Osteoblast (primary cell): ENCODE results near the gene CSNK1E. TPM values are rescaled to one million over a fixed set of nuclear protein-coding genes. Genes with fewer than 3 reads are reported as not detected.

ENCODE experiments used
- DNase-seq: peaks from one replicate; pipeline ENCODE4 v3.0.0; 2011; ENCODE audit warnings: low spot score, mixed read lengths; ENCODE audit not compliant: insufficient read length; ENCODE audit errors: missing footprints
- H2AFZ ChIP-seq: 2 replicates; pipeline ENCODE4 v1.6.0; 2011; ENCODE audit warnings: mild to moderate bottlenecking, low read length
- H3K27ac ChIP-seq: 2 replicates; pipeline ENCODE4 v1.5.1; 2011; ENCODE audit warnings: mild to moderate bottlenecking, low read depth, low read length, moderate library complexity
- H3K27me3 ChIP-seq: 2 replicates; pipeline ENCODE4 v1.6.0; 2012; ENCODE audit warnings: mild to moderate bottlenecking, control low read depth, inconsistent platforms, low read length, moderate library complexity; ENCODE audit not compliant: insufficient read depth
- H3K36me3 ChIP-seq: 2 replicates; pipeline ENCODE4 v1.5.1; 2011; ENCODE audit warnings: mild to moderate bottlenecking, low read length, control low read depth, moderate library complexity; ENCODE audit not compliant: insufficient read depth
- H3K4me1 ChIP-seq: 2 replicates; pipeline ENCODE4 v1.5.1; 2011; ENCODE audit warnings: mild to moderate bottlenecking, low read length, control low read depth, moderate library complexity; ENCODE audit not compliant: insufficient read depth
- H3K4me2 ChIP-seq: 2 replicates; pipeline ENCODE4 v1.6.0; 2011; ENCODE audit warnings: mild to moderate bottlenecking, low read length; ENCODE audit not compliant: insufficient read depth
- H3K4me3 ChIP-seq: fragments of 200-600 bp; sonication (generic); 3 replicates; pipeline ENCODE4 v1.5.1; 2012; ENCODE audit warnings: mild to moderate bottlenecking, low read length, inconsistent platforms; ENCODE audit not compliant: insufficient read depth
- H3K79me2 ChIP-seq: 2 replicates; pipeline ENCODE4 v1.6.0; 2012; ENCODE audit warnings: mild to moderate bottlenecking, low read length, control low read depth, inconsistent platforms; ENCODE audit not compliant: insufficient read depth
- H3K9me3 ChIP-seq: 2 replicates; pipeline ENCODE4 v1.5.1; 2011; ENCODE audit warnings: low read depth, low read length, control low read depth
- H4K20me1 ChIP-seq: 2 replicates; pipeline ENCODE4 v1.6.0; 2012; ENCODE audit warnings: mild to moderate bottlenecking, low read length, control low read depth; ENCODE audit not compliant: insufficient read depth
- small RNA-seq: library from RNA; depleted of rRNA; stranded (forward); fragments of <200 nt; gene quantifications from one replicate; pipeline ENCODE3, GENCODE V24; 2012
- total RNA-seq: library from RNA; depleted of rRNA; stranded (reverse); fragments of >200 nt; gene quantifications from 2 replicates; pipeline ENCODE4 v1.2.3, GENCODE V29; 2012
- TF ChIP-seq, protein P1 (sequence below): IDR thresholded peaks from 2 replicates; pipeline ENCODE4 v1.5.1; 2011; ENCODE audit warnings: mild to moderate bottlenecking, low read depth, low read length, moderate library complexity; ENCODE audit errors: extremely low read depth

Gene CSNK1E
- total RNA-seq, 1 donor: 152 TPM

DNA sequence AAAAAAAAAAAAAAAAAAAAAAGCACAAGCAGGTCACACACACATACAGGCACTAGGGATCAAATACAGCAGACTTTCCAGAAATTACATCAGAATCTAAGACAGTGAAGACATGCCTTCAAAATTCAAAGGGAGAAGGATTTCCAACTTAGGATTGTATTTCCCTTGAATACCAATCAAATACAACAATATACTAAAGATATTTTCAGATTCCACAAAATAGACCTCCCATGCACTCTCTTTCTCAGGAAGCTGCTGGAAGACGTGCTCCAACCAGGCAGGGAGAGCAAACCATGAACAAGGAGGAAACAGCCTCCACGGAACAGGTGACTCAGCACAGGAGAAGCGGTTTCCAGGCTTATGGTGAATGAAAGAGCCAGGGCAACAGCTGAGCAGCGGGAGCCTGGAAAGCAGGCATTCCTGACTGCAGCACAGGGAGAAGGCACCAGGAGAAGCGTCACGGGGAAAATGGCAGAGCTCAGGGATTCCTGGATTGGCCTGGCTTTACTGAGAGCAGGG is 76.4 kb downstream of the CSNK1E start:
- DNase-seq: peak; percentile 96
- peak overlapping the region; percentile 95 for H3K27ac ChIP-seq
- peaks cover 37% of the 10 kb centered on the region for H3K4me1 ChIP-seq
- H2AFZ ChIP-seq: no peak overlapping the region
- H4K20me1 ChIP-seq: peaks cover 3% of the 10 kb centered on the region
- TF ChIP-seq, protein P1, sequence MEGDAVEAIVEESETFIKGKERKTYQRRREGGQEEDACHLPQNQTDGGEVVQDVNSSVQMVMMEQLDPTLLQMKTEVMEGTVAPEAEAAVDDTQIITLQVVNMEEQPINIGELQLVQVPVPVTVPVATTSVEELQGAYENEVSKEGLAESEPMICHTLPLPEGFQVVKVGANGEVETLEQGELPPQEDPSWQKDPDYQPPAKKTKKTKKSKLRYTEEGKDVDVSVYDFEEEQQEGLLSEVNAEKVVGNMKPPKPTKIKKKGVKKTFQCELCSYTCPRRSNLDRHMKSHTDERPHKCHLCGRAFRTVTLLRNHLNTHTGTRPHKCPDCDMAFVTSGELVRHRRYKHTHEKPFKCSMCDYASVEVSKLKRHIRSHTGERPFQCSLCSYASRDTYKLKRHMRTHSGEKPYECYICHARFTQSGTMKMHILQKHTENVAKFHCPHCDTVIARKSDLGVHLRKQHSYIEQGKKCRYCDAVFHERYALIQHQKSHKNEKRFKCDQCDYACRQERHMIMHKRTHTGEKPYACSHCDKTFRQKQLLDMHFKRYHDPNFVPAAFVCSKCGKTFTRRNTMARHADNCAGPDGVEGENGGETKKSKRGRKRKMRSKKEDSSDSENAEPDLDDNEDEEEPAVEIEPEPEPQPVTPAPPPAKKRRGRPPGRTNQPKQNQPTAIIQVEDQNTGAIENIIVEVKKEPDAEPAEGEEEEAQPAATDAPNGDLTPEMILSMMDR: no peak
- H3K4me3 ChIP-seq: no peak overlapping the region
- H3K79me2 ChIP-seq: peaks cover 23% of the 10 kb centered on the region
- peak overlapping the region; percentile 5 for H3K4me2 ChIP-seq
- no peaks in the 10 kb centered on the region for H3K9me3 ChIP-seq
- no peaks in the 10 kb centered on the region for H3K27me3 ChIP-seq
- peaks cover 35% of the 10 kb centered on the region for H3K36me3 ChIP-seq

Small RNAs within 50 kb of the gene (small RNA-seq; reads per million reads assigned to genes)
- not detected for gene RF00017

Other genes starting within 250 kb of the CSNK1E start
- gene SLC16A8, start 233.2 kb downstream of the CSNK1E start, total RNA-seq: not detected in 2 replicates
- 0.88 and 1.1 TPM in 2 replicates for gene BAIAP2L2, start 206.7 kb downstream of the CSNK1E start, total RNA-seq
- 12.3 and 17.7 TPM in 2 replicates for gene PLA2G6, start 135.6 kb downstream of the CSNK1E start, total RNA-seq
- gene MAFF, start 115.4 kb downstream of the CSNK1E start, total RNA-seq: 16.5 and 22.4 TPM in 2 replicates
- 29.8 and 30.0 TPM in 2 replicates for gene TMEM184B, start 44.4 kb downstream of the CSNK1E start, total RNA-seq
- not detected in 2 replicates for gene KCNJ4, start 137.8 kb upstream of the CSNK1E start, total RNA-seq
- 142 and 161 TPM in 2 replicates for gene KDELR3, start 150.7 kb upstream of the CSNK1E start, total RNA-seq
- gene DDX17, start 188.9 kb upstream of the CSNK1E start, total RNA-seq: 434 and 496 TPM in 2 replicates